ENCODE measurements around the gene SREBF1.

The SREBF1 gene

GRCh38 chr17:17831208-17832031, 5.4 kb downstream of the SREBF1 start:
- no peak for TF ChIP-seq CTCF (IDR thresholded peaks at IDR 0.05; ENCODE audit: low read depth, low read length)
- H3K4me3 ChIP-seq (replicated peaks in 1 of 2; ENCODE audit: low read depth in 2 of 2, low read length in 2 of 2), result no peak overlapping the region
- DNase-seq (ENCODE audit: low read depth in 2 of 2), result peak in 1 of 2 donors; percentile 46

GRCh38 chr17:17830740-17831207, 6.0 kb downstream of the SREBF1 start:
- DNase-seq (ENCODE audit: low read depth in 2 of 2), result no peak
- no peak for TF ChIP-seq CTCF (IDR thresholded peaks at IDR 0.05; ENCODE audit: low read depth, low read length)
- H3K4me3 ChIP-seq (replicated peaks in 1 of 2; ENCODE audit: low read depth in 2 of 2, low read length in 2 of 2), result no peak overlapping the region

- H3K4me3 ChIP-seq (replicated peaks in 1 of 2; ENCODE audit: low read depth in 2 of 2, low read length in 2 of 2), result no peak overlapping the region
- TF ChIP-seq CTCF (IDR thresholded peaks at IDR 0.05; ENCODE audit: low read depth, low read length), result no peak
- DNase-seq (ENCODE audit: low read depth in 2 of 2), result no peak
Measured at GRCh38 chr17:17830269-17830567, 6.6 kb downstream of the SREBF1 start.

GRCh38 chr17:17827826-17828621, 8.8 kb downstream of the SREBF1 start:
- no peak for TF ChIP-seq CTCF (IDR thresholded peaks at IDR 0.05; ENCODE audit: low read depth, low read length)
- H3K4me3 ChIP-seq (replicated peaks in 1 of 2; ENCODE audit: low read depth in 2 of 2, low read length in 2 of 2), result no peak overlapping the region

GRCh38 chr17:17826942-17827785, 9.6 kb downstream of the SREBF1 start:
- H3K4me3 ChIP-seq (replicated peaks in 1 of 2; ENCODE audit: low read depth in 2 of 2, low read length in 2 of 2), result no peak overlapping the region
- no peak for TF ChIP-seq CTCF (IDR thresholded peaks at IDR 0.05; ENCODE audit: low read depth, low read length)
- no peak for DNase-seq (ENCODE audit: low read depth in 2 of 2)

More at GRCh38 chr17:17827826-17828621, 8.8 kb downstream of the SREBF1 start:
- no peak for DNase-seq (ENCODE audit: low read depth in 2 of 2)

- DNase-seq (ENCODE audit: low read depth in 2 of 2), result no peak
- TF ChIP-seq CTCF (IDR thresholded peaks at IDR 0.05; ENCODE audit: low read depth, low read length), result no peak
- no peak overlapping the region for H3K4me3 ChIP-seq (replicated peaks in 1 of 2; ENCODE audit: low read depth in 2 of 2, low read length in 2 of 2)
Measured at GRCh38 chr17:17826342-17826713, 10.5 kb downstream of the SREBF1 start.
